Activated CD4-positive, alpha-beta T cell treated with anti-CD3 and anti-CD28 coated beads for 36 hours (primary cell): ENCODE measurements around the gene DNAJB8. TPM values are rescaled to one million over a fixed set of nuclear protein-coding genes. Genes with fewer than 3 reads are reported as not detected.

Experiments used
- ATAC-seq: fragments of 200-7000 bp; cut with Tn5 transposase; one replicate; pipeline ENCODE4 v1.10.0; 2021; ENCODE audit warnings: mild to moderate bottlenecking, moderate library complexity
- CTCF ChIA-PET: fragments of 350-600 bp; sonication (Branson Sonifier 250); formaldehyde crosslinking; loops from one replicate; lab custom pipeline; 2021; ENCODE audit warnings: antibody characterized with exemption; lab: Charles Lee
- POLR2A ChIA-PET: fragments of 350-600 bp; sonication (Branson Sonifier 250); formaldehyde crosslinking; loops from one replicate; lab custom pipeline; 2021; ENCODE audit warnings: antibody characterized with exemption, inconsistent platforms; lab: Charles Lee
- DNase-seq: peaks from one replicate; pipeline ENCODE4 v3.0.0-alpha.2; 2020
- H3K27ac Mint-ChIP-seq: one replicate; pipeline ENCODE4 v1.8.0; 2021; ENCODE audit warnings: mixed read lengths
- H3K27me3 Mint-ChIP-seq: one replicate; pipeline ENCODE4 v1.8.0; 2021; ENCODE audit warnings: mixed read lengths
- H3K36me3 Mint-ChIP-seq: one replicate; pipeline ENCODE4 v1.8.0; 2021; ENCODE audit warnings: low read depth, mixed read lengths
- H3K4me1 Mint-ChIP-seq: one replicate; pipeline ENCODE4 v1.8.0; 2021; ENCODE audit warnings: mixed read lengths
- H3K4me3 Mint-ChIP-seq: one replicate; pipeline ENCODE4 v1.8.0; 2021; ENCODE audit warnings: mild to moderate bottlenecking, moderate library complexity, mixed read lengths
- H3K9me3 Mint-ChIP-seq: one replicate; pipeline ENCODE4 v1.8.0; 2021; ENCODE audit warnings: low read depth, mixed read lengths
- intact Hi-C, 2 experiments: fragments of 100-400 bp; cut with DNase I in 1 of 2; cut with micrococcal nuclease in 1 of 2; formaldehyde crosslinking; loops; one replicate each; pipeline versions ENCODE4 v1.14.2 to v1.15.1; 2022 to 2024; cut with DNase I, micrococcal nuclease
- total RNA-seq, 2 experiments: library from RNA; stranded (reverse); gene quantifications; one replicate each; pipeline ENCODE4 v1.2.3, GENCODE V29; 2021

The DNAJB8 gene
- total RNA-seq, 2 experiments from 2014 or later: not detected

DNA sequence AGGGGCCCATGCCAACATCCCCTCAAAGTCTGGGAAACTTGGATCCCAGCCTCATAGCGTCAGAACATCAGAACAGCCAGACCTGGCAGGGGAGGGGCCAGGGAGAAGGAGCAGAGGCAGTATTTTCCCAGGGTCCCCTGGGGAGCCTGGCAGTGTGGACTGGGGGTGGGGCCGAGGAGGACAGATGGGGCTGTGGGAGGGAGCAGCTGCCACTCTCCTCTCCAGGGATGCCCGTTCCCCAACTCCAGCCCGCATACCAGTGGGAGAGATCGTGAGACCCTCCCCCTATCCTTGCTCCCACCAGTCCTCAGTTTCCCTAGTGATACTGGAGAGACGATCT, 6.5 kb upstream of the DNAJB8 start:
- POLR2A ChIA-PET: no interaction called here
- no peak overlapping the region for H3K27ac Mint-ChIP-seq
- intact Hi-C loops: no loop called here
- DNase-seq: no peak
- no peaks in the 10 kb centered on the region for H3K36me3 Mint-ChIP-seq
- CTCF ChIA-PET: interaction anchor here (0.8 kb wide), 1 partner anchor 26 kb away, joined by 3 read pairs; no protein-coding TSS in a partner anchor
- H3K27me3 Mint-ChIP-seq: peaks cover 9% of the 10 kb centered on the region
- H3K9me3 Mint-ChIP-seq: no peaks in the 10 kb centered on the region
- no peak for ATAC-seq
- no peaks in the 10 kb centered on the region for H3K4me1 Mint-ChIP-seq
- H3K4me3 Mint-ChIP-seq: no peak overlapping the region

DNA sequence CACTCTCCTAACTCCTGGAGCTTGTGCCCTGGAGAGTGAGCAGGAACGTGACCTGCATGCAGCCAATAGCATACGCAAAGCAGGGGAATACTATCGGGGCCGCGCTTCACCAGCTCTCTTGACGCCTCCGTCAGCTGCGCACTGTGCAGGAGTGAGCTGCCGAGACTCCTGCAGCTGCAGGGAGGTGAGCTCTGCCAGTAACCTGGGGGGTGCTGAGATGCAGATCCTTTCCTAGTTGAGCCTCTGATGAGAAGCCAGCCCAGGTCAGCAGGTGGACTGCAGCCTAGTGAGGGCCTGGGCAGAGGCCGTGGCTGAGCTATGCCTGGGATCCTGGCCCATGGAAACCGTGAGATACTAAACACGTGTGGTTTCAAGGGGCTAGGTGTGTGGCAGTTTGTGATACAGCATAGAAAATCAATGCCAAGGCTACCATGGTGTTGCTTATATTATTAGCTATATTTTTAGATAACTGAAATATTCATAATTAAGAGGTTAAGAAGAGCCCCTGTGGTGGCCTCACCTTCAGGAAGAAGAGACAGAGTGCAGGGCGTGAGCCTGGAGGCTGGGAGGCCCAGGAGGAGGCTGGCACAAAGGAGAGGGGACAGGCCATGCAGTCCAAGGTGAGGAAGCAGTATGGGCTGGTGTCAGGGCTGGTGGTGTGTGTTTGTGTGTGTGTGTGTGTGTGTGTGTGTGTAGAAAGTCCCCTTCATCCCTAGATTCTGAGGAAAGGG, 5.9 kb upstream of the DNAJB8 start:
- Mint-ChIP-seq H3K36me3 (no peaks in the 10 kb centered on the region), H3K27ac (no peak overlapping the region), H3K27me3 (peaks cover 4% of the 10 kb centered on the region), H3K9me3 (no peaks in the 10 kb centered on the region), H3K4me1 (no peaks in the 10 kb centered on the region), H3K4me3 (no peak overlapping the region)
- ChIA-PET CTCF (interaction anchor here (0.8 kb wide), 1 partner anchor 8 kb away, joined by 3 read pairs; no protein-coding TSS in a partner anchor), POLR2A (no interaction called here)
- ATAC-seq (no peak), DNase-seq (no peak)
- intact Hi-C loops: no loop called here

DNA sequence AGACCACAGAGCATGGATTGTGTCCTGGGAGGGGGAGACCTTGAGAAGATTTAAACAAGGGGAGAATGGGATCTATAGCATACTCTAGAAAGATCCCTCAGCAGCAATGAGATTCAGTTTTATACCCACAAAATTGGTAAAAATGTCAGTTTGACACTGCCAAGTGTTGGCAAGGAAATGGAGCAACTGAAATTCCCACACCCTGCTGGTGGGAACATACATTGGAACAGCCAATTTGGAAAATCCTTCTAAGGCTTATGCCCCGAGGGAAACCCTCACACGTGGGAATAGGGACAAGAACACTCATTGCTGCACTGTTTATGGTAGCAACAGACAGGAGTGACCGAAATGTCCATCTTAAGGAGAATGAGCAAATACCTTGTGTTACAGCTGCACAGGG, 5.0 kb upstream of the DNAJB8 start:
- no peak overlapping the region for H3K27ac Mint-ChIP-seq
- ATAC-seq (no peak), DNase-seq (no peak)
- ChIA-PET POLR2A (no interaction called here), CTCF (no interaction called here)
- peaks cover 7% of the 10 kb centered on the region for H3K4me1 Mint-ChIP-seq
- intact Hi-C loops: no loop called here
- peaks cover 7% of the 10 kb centered on the region for H3K27me3 Mint-ChIP-seq
- H3K9me3 Mint-ChIP-seq: no peaks in the 10 kb centered on the region
- H3K4me3 Mint-ChIP-seq: no peak overlapping the region
- no peaks in the 10 kb centered on the region for H3K36me3 Mint-ChIP-seq

DNA sequence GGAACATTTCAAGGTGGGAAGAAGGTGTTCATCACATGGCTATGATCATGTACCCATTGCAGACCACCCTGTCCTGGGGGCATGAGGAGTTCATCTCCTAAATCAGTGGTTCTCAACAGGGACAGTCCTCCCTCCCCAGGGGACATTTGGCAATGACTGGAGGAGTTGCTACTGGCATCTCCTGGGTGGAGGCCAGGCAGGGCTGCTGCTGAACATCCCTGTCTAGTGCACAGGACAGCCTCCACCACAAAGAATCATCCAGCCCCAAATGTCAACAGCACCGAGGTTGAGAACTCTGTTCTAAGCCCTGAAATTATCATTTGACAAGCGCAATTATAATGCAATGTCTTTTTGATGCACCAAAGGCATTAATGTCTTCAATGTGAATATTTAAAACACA, 4.4 kb upstream of the DNAJB8 start:
- Mint-ChIP-seq H3K4me3 (no peak overlapping the region), H3K27ac (no peak overlapping the region), H3K27me3 (peaks cover 7% of the 10 kb centered on the region), H3K9me3 (no peaks in the 10 kb centered on the region), H3K36me3 (no peaks in the 10 kb centered on the region), H3K4me1 (peaks cover 7% of the 10 kb centered on the region)
- ChIA-PET CTCF (interaction anchor here (0.5 kb wide), 1 partner anchor 27 kb away, joined by 3 read pairs; no protein-coding TSS in a partner anchor), POLR2A (no interaction called here)
- ATAC-seq: no peak
- DNase-seq: no peak
- intact Hi-C loops: no loop called here

DNA sequence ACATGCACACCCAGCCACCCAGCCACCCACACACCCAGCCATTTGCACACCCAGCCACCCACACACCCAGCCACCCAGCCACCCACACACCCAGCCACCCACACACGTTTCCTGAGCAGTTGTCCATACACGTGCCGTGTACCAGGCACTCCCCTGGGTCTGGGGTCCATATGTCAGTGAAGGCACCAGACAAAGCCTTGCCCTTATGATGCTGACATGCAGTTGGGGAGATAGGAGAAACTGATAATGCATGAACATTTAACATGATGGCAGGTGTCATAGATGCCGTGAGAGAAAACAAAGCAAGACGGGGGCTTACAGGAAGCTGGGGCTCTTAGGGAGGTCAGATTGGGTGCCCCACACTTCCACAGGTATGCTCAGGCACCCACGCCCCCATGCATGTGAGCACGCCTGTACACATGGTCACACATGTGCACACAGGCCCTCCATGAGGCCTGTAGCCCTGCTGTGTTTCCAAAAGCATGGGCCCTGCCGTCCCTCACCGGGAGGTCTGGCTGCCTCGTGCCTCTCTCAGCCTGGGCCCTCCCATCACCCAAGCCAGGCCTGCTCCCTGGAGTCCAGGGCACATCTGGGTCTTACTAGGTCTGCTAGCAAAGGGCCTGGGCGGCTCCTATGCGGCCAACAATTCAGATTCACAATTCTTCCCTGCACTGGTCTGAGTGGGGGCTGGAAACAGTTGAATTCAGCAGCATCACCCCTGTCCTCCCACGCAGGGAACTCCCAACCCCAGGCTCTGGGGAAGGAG, 3.6 kb upstream of the DNAJB8 start:
- ATAC-seq (no peak), DNase-seq (no peak)
- Mint-ChIP-seq H3K36me3 (no peaks in the 10 kb centered on the region), H3K27ac (no peak overlapping the region), H3K4me3 (no peak overlapping the region), H3K4me1 (peaks cover 7% of the 10 kb centered on the region), H3K27me3 (peaks cover 11% of the 10 kb centered on the region), H3K9me3 (no peaks in the 10 kb centered on the region)
- intact Hi-C loops: no loop called here
- POLR2A ChIA-PET: no interaction called here
- CTCF ChIA-PET: no interaction called here

DNA sequence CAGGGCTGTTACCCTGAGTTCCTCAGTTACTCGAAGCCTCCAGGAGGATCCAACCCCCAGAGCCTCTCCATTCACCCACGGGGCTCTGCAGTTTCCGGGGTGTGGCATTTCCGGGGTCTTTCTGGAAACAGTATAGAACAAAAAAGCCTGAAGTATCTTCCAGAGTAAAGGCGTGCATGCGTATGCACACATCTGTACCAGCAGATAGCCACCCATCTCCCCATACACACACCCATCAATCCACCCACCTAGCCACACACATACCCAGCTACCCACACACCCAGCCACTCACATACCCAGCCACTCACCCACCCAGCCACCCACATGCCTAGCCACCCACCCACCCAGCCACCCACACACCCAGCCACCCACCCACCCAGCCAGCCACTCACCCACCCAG, 2.9 kb upstream of the DNAJB8 start:
- Mint-ChIP-seq H3K27me3 (peaks cover 12% of the 10 kb centered on the region), H3K9me3 (no peaks in the 10 kb centered on the region), H3K27ac (no peak overlapping the region), H3K36me3 (no peaks in the 10 kb centered on the region), H3K4me1 (peaks cover 7% of the 10 kb centered on the region), H3K4me3 (no peak overlapping the region)
- intact Hi-C loops: no loop called here
- DNase-seq: no peak
- POLR2A ChIA-PET: no interaction called here
- CTCF ChIA-PET: no interaction called here
- ATAC-seq: no peak

DNA sequence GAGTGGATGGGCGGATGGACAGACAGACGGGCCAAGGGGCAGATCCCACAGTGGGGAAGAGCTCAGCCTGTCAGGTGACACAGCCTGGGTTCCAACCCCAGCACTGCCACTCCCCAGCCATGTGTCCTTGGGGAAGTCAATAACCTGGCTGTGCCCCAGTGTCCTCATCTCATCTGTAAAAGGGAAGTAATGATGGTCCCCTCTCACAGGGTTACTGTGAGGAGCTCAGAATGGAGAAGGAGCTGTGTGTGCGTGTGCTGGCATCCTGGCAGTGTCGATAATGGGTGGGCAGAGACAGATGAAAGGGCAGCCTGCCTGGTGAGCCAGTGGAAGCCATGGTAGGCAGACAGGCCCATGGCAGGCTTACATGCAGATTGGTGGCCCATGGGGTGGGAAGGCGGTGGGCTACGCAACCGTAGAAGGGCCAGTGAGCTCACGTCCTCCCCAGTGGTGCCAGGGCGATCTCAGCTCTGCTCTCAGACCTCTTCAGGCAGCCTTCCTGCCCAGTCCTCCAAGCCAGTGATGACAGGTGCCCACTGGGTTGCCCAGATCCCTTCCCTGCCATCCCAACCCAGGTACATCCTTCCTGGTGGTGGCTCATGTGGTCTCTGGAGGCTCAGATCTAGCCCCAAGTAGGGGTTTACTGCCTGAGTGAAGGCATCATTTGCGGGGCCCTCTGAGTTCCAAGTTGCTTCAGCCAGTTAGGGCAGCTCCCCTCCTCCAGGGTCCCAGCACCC, 2.3 kb upstream of the DNAJB8 start:
- CTCF ChIA-PET: no interaction called here
- Mint-ChIP-seq H3K9me3 (no peaks in the 10 kb centered on the region), H3K27ac (no peak overlapping the region), H3K27me3 (peaks cover 12% of the 10 kb centered on the region), H3K36me3 (no peaks in the 10 kb centered on the region), H3K4me1 (peaks cover 7% of the 10 kb centered on the region), H3K4me3 (no peak overlapping the region)
- ATAC-seq (no peak), DNase-seq (no peak)
- POLR2A ChIA-PET: no interaction called here
- intact Hi-C loops: no loop called here

DNA sequence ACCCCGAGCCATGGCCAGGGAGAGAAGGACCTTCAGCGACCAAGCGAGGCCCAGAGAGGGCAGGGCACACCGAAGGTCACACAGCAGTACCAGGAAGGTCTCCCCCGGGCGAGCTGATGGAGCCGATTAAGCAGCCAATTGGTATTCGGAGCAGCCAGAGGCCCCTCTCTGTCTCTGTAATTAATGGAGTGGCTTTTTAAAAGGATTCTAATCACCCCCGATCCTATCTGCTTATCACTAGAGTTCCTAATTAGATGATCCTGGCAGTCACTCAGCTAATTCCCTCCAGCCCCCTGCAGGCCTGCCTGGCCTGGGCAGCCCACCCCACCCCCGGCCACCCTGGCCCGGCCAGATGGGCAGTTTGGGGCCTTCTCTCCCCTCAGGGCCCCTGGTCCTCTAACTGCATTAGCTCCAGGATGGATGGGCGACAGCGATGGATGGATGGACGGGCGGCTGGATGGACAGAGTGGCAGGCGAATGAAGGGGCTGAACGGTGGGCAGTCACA, 1.6 kb upstream of the DNAJB8 start:
- intact Hi-C loops: no loop called here
- CTCF ChIA-PET: interaction anchor here (0.6 kb wide), 1 partner anchor 180 kb away, joined by 4 read pairs; no protein-coding TSS in a partner anchor
- peaks cover 7% of the 10 kb centered on the region for H3K4me1 Mint-ChIP-seq

DNA sequence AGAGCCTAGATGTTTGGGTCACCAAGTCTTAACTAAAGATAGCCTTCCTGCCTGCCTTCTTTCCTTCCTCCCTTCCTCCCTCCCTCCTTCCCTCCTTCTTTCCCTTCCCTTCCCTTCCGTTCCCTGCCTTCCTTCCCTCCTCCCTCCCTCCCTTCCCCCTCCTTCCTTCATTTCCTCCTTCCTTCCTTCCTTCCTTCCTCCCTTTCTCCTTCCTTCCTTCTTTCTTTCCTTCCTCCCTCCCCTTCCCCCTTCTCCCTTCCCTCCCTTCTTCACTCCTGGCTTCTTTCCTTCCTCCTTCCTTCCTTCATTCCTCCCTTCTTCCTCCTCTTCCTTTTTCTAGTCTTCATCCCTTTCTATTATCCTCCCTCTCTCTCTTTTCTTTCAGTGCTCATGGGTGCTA, 2.0 kb downstream of the DNAJB8 start:
- intact Hi-C loops: no loop called here
- DNase-seq (no peak), ATAC-seq (no peak)
- Mint-ChIP-seq H3K36me3 (no peaks in the 10 kb centered on the region), H3K27ac (no peak overlapping the region), H3K27me3 (peaks cover 9% of the 10 kb centered on the region), H3K4me3 (no peak overlapping the region), H3K4me1 (peaks cover 7% of the 10 kb centered on the region), H3K9me3 (no peaks in the 10 kb centered on the region)
- CTCF ChIA-PET: interaction anchor here (1.4 to 2.1 kb wide), 2 partner anchors 16 to 19 kb away, joined by 3 to 11 read pairs; no protein-coding TSS in a partner anchor
- POLR2A ChIA-PET: no interaction called here

More for the DNA sequence above, 1.6 kb upstream of the DNAJB8 start:
- no peak overlapping the region for H3K27ac Mint-ChIP-seq
- ATAC-seq (no peak), DNase-seq (no peak)
- peaks cover 12% of the 10 kb centered on the region for H3K27me3 Mint-ChIP-seq
- POLR2A ChIA-PET: no interaction called here
- H3K4me3 Mint-ChIP-seq: no peak overlapping the region
- H3K36me3 Mint-ChIP-seq: no peaks in the 10 kb centered on the region
- no peaks in the 10 kb centered on the region for H3K9me3 Mint-ChIP-seq

DNA sequence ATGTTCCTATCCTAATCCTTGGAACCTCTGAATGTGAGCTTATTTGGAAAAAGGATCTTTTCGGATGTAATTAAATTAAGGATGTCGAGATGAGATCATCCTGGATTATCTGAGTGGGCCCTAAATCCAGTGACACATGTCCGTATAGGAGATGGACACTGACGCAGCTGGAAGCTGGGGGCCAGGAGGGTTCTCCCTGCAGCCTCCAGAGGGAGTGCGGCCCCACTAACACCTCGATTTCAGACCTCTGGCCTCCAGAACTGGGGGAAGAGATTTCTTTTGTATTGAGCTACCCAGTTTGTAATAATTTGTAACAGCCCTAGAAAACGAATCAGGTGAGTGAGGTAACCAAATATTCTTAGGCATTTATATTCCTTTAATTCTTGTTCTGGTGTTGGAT, 2.5 kb downstream of the DNAJB8 start:
- no peak for DNase-seq
- peaks cover 9% of the 10 kb centered on the region for H3K27me3 Mint-ChIP-seq
- no peaks in the 10 kb centered on the region for H3K36me3 Mint-ChIP-seq
- ATAC-seq: no peak
- intact Hi-C loops: no loop called here
- peaks cover 7% of the 10 kb centered on the region for H3K4me1 Mint-ChIP-seq
- H3K27ac Mint-ChIP-seq: no peak overlapping the region
- H3K9me3 Mint-ChIP-seq: no peaks in the 10 kb centered on the region
- CTCF ChIA-PET: interaction anchor here (2.1 kb wide), 1 partner anchor 15 kb away, joined by 11 read pairs; no protein-coding TSS in a partner anchor
- no peak overlapping the region for H3K4me3 Mint-ChIP-seq
- POLR2A ChIA-PET: no interaction called here

DNA sequence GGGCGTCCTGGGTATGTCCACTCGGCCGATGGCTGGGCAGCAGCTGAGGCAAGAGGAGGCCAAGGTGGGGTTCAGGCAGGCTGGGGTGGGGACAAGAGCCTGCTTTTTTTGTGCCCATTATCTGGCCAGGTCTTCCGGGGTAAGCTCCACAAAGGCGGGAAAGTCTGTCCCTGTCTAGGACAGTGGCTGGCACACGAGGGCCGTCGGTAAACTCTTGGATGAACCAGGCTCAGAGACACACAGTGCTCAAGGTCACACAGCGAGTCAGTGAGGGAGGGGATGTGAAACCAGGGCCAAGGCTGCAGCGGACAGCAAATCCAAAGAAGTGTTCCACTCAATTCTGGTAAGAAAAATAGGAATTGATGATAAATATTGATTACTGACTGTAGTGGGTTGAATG, 2.9 kb downstream of the DNAJB8 start:
- Mint-ChIP-seq H3K27ac (no peak overlapping the region), H3K27me3 (peaks cover 9% of the 10 kb centered on the region), H3K9me3 (no peaks in the 10 kb centered on the region), H3K4me1 (peaks cover 7% of the 10 kb centered on the region), H3K36me3 (no peaks in the 10 kb centered on the region), H3K4me3 (no peak overlapping the region)
- no peak for DNase-seq
- no peak for ATAC-seq
- ChIA-PET POLR2A (interaction anchor here (0.5 kb wide), 1 partner anchor 920 kb away, joined by 3 read pairs; no protein-coding TSS in a partner anchor), CTCF (interaction anchor here (2.1 kb wide), 1 partner anchor 15 kb away, joined by 11 read pairs; no protein-coding TSS in a partner anchor)
- intact Hi-C loops: no loop called here
